Measurements from ENCODE around the gene KCND2. TPM values are rescaled to one million over a fixed set of nuclear protein-coding genes. Genes with fewer than 3 reads are reported as not detected.

KCND2 gene
- total RNA-seq, 4 donors from 2014 or later, result 0.07 to 0.93 (median 0.30) TPM

DNA sequence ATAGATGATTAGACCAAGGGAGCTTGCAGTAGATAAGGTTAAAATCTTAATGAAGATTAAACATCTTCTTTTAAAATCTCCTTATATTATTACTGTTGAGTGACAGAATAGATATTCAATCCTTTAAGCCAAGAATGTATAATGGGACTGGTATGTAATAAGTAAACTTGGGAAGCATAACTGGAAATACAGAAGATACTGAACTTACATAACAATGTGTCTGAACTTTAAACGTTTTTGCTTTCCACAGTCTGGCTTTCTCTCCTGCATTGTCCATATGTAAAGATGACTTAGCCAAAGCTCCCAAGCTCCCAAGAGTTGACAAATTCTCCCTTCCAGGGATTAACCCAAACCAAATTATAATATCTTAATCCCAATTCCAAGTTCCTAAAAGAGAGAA lies 129.8 kb downstream of the KCND2 start:
- in situ Hi-C loops (cut with MboI; ENCODE audit: low sequenced_read_pairs in 4 of 4), result no loop called here
- no peak for ATAC-seq
- Histone ChIP-seq H3K4me1 (no peaks in the 10 kb centered on the region), H3K9me3 (no peaks in the 10 kb centered on the region), H3K36me3 (no peaks in the 10 kb centered on the region), H3K27me3 (no peaks in the 10 kb centered on the region), H3K27ac (no peak overlapping the region), H3K4me3 (no peak overlapping the region)
- intact Hi-C loops (cut with DNase I; ENCODE audit: low total_unique reads), result no loop called here
- TF ChIP-seq, protein P1, sequence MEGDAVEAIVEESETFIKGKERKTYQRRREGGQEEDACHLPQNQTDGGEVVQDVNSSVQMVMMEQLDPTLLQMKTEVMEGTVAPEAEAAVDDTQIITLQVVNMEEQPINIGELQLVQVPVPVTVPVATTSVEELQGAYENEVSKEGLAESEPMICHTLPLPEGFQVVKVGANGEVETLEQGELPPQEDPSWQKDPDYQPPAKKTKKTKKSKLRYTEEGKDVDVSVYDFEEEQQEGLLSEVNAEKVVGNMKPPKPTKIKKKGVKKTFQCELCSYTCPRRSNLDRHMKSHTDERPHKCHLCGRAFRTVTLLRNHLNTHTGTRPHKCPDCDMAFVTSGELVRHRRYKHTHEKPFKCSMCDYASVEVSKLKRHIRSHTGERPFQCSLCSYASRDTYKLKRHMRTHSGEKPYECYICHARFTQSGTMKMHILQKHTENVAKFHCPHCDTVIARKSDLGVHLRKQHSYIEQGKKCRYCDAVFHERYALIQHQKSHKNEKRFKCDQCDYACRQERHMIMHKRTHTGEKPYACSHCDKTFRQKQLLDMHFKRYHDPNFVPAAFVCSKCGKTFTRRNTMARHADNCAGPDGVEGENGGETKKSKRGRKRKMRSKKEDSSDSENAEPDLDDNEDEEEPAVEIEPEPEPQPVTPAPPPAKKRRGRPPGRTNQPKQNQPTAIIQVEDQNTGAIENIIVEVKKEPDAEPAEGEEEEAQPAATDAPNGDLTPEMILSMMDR (IDR thresholded peaks at IDR 0.05 in 4 of 5, conservative IDR thresholded peaks at IDR 0.05 in 1 of 5), result no peak
- TF ChIP-seq POLR2A (IDR thresholded peaks at IDR 0.05), result no peak
- DNase-seq, result no peak

- in situ Hi-C loops (cut with MboI; ENCODE audit: low sequenced_read_pairs in 4 of 4) (no loop called here), intact Hi-C loops (cut with DNase I; ENCODE audit: low total_unique reads) (no loop called here)
- no peak overlapping the region for H3K27ac ChIP-seq
- no peaks in the 10 kb centered on the region for H3K36me3 ChIP-seq
- H3K27me3 ChIP-seq, result no peaks in the 10 kb centered on the region
- no peak for DNase-seq
- TF ChIP-seq POLR2A (IDR thresholded peaks at IDR 0.05), result no peak
- TF ChIP-seq, protein P1 (IDR thresholded peaks at IDR 0.05 in 4 of 5, conservative IDR thresholded peaks at IDR 0.05 in 1 of 5), result no peak
- H3K9me3 ChIP-seq, result no peaks in the 10 kb centered on the region
- H3K4me1 ChIP-seq, result no peaks in the 10 kb centered on the region
- no peak for ATAC-seq
- no peak overlapping the region for H3K4me3 ChIP-seq
Measured at GRCh38 chr7:120404042-120404441, 131.1 kb downstream of the KCND2 start.

- TF ChIP-seq, protein P1 (IDR thresholded peaks at IDR 0.05 in 4 of 5, conservative IDR thresholded peaks at IDR 0.05 in 1 of 5), result no peak
- no peak for TF ChIP-seq POLR2A (IDR thresholded peaks at IDR 0.05)
- intact Hi-C loops (cut with DNase I; ENCODE audit: low total_unique reads), result no loop called here
- no peaks in the 10 kb centered on the region for H3K27me3 ChIP-seq
Measured at GRCh38 chr7:120405652-120406051, 132.7 kb downstream of the KCND2 start.

DNA sequence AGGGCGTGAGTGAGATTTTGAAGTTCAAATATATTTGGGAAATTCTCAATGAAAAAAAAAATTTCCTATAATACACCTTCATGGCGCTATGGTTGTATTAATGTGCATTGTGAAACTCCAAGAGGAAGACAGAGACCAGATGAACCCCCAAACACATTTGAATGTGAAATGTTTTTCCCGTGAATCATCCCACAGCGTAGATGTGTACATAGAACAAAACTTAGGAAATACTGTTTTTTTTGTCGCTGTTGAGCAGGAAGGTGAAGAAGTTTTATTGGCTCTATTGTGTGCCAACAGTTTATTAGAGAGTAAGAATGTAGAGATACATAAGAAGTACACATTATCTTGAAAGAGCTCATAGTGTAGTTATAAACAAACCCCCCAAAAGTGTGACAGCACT lies 134.0 kb downstream of the KCND2 start:
- intact Hi-C loops (cut with DNase I; ENCODE audit: low total_unique reads) (no loop called here), in situ Hi-C loops (cut with MboI; ENCODE audit: low sequenced_read_pairs in 4 of 4) (no loop called here)
- no peak overlapping the region for H3K4me3 ChIP-seq
- no peaks in the 10 kb centered on the region for H3K9me3 ChIP-seq
- H3K36me3 ChIP-seq, result no peaks in the 10 kb centered on the region
- ATAC-seq (no peak), DNase-seq (no peak)
- no peak overlapping the region for H3K27ac ChIP-seq
- H3K27me3 ChIP-seq, result no peaks in the 10 kb centered on the region
- TF ChIP-seq, protein P1 (IDR thresholded peaks at IDR 0.05 in 4 of 5, conservative IDR thresholded peaks at IDR 0.05 in 1 of 5), result no peak
- TF ChIP-seq POLR2A (IDR thresholded peaks at IDR 0.05), result no peak
- H3K4me1 ChIP-seq, result no peaks in the 10 kb centered on the region

More at GRCh38 chr7:120405652-120406051, 132.7 kb downstream of the KCND2 start:
- H3K27ac ChIP-seq, result no peak overlapping the region
- no peaks in the 10 kb centered on the region for H3K4me1 ChIP-seq
- H3K4me3 ChIP-seq, result no peak overlapping the region
- DNase-seq, result no peak
- in situ Hi-C loops (cut with MboI; ENCODE audit: low sequenced_read_pairs in 4 of 4), result no loop called here
- no peaks in the 10 kb centered on the region for H3K9me3 ChIP-seq
- no peaks in the 10 kb centered on the region for H3K36me3 ChIP-seq
- no peak for ATAC-seq

All from gastrocnemius medialis (tissue), 4 donors.